Embryonic facial prominence (tissue), 1 donor: ENCODE data around the gene EIF4E2.

Experiments
- DNase-seq: peaks from one replicate; pipeline ENCODE4 v3.0.0-alpha.2; 2016; ENCODE audit errors: extremely low spot score

EIF4E2 gene

DNA sequence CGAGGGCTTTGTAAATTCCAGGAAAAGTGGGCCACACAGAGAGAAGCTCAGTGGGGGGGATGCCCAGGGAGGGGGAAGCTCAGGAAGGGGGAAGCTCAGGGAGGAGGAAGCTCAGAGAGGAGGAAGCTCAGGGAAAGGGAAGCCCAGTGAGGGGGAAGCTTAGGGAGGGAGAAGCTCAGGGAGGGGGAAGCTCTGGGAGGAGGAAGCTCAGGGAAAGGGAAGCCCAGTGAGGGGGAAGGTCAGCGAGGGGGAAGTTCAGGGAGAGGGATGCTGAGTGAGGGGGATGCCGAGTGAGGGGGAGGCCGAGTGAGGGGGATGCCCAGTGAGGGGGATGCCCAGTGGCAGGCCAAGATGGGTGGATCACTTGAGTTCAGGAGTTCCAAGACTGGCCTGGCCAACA, 11.8 kb upstream of the EIF4E2 start:
- DNase-seq, result no peak

DNA sequence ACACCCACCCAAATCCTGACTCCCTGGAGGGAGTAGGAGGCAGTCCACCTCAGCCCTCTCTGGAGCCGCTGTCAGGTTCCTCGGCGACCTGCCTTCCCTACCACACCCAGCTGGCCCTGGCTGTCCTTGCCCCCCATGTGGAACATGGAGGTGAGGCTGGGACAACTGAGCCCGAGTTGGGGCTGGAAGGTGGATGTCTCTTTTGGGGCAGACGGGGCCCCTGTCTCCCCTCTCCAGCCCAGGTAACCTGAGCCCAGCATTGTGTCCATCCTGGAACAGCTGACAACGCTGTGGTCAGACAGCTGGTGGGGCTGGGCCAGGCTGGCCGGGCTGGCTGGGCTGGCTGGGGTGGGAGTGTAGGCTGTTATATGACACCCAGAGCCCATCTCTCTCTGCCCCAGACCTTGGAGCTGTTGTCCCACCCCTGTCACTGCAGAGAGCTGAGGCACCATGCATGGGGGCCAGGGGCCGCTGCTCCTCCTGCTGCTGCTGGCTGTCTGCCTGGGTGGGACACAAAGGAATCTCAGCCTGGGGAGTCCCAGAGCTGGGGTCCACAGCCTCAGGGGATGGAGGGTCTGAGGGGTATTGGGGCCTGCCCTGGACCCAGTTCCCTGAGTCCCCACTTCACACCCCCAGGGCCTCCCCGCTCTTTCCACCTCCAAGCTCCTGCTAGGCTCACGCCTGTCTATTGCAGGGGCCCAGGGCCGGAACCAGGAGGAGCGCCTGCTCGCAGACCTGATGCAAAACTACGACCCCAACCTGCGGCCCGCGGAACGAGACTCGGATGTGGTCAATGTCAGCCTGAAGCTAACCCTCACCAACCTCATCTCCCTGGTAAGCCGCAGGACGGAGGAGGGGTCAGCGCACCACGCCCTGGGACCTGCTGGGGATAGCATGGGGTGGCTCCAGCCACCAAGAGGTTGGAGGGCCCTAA, 10.9 kb upstream of the EIF4E2 start, which contains the start of gene CHRNG:
Gene CHRNG (plus strand): TSS at position 395 of the 934 bp plus-strand sequence. CDS start 56 bp downstream, at position 451.
- DNase-seq, result no peak

DNA sequence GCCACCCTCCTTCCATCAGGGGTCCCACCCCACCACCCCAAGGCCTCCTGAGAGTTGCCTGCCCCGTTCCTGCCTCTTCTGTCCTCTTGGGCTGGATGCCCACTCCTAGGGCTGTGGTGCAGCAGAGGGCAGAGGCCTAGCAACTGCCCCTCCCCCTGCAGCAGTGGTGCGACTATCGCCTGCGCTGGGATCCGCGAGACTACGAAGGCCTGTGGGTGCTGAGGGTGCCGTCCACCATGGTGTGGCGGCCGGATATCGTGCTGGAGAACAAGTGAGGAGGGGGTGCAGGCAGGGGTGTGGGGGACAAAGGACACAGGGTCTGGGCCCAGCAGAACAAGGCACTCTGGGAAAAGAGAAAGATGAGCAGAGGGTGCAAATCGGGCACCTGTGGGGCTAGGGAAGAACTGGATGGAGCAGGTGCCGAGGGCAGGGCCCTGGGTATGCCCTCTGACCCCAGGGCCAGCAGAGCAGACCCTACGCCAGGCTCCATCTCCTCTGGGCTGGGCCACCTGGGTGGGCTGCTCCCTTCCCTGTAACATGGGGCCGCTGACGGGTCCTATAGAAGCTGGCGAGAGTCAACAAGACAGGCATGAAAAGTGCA, 9.9 kb upstream of the EIF4E2 start:
- DNase-seq, result no peak

DNA sequence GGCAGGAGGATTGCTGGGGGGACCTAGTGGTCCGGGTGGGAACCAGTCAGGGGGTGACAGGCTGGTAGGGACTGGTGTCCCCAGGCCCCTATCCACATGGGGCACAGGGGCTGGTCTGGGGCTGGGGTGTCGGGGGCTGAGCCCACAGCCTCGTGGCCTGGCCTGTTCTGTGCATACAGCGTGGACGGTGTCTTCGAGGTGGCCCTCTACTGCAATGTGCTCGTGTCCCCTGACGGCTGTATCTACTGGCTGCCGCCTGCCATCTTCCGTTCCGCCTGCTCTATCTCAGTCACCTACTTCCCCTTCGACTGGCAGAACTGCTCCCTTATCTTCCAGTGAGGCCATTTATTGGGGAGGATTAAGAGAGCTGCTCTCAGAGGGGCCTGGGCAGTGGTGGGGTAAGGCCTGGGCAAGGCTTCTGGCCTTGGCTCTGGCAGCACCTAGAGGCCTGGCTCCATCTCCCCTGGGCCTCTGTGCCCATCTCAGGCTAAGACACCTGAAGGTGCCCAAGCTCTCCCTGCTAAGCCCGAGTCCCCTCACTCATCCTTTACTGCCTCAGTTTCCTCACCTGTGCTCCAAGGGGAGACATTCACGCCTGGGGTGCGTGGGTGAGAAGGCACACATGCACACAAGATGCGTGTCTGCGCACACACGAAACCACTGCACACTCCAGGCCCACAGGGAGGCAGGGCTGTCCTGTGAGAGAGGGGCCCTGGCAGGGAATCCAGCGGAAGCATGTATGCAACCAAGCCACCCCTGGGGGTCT, 9.1 kb upstream of the EIF4E2 start:
- no peak for DNase-seq

DNA sequence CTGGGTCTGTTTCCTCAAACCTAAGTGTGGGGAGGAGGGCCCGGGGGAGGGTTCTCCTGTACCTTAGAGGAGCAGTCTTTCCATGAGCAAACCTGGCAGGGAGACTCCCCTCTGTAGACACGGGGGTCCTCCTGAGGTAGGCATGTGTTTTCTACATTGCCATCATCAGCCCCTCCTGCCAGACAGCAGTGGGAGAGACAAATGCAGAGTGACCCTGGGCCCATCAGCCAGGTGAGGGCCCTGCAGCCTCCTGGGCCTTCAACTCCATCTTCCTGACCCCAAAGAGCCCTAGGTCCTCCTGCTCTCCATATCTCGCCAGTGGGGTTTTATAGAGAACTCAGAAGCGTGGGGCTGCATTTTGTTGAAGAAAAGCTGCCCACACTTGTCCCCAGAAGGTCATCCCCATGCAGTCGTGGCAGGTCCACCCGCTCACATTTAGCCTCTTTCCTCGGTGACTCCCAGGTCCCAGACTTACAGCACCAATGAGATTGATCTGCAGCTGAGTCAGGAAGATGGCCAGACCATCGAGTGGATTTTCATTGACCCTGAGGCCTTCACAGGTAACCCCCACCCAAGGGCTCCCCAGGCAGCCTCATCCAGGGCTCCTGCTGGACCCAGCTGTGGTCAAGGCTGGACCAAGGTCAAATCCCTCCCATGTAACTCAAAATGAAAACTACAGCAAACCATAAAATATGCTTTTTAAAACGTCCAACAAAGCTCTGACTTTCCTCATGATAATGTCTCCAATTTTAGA, 8.4 kb upstream of the EIF4E2 start:
- DNase-seq, result no peak

DNA sequence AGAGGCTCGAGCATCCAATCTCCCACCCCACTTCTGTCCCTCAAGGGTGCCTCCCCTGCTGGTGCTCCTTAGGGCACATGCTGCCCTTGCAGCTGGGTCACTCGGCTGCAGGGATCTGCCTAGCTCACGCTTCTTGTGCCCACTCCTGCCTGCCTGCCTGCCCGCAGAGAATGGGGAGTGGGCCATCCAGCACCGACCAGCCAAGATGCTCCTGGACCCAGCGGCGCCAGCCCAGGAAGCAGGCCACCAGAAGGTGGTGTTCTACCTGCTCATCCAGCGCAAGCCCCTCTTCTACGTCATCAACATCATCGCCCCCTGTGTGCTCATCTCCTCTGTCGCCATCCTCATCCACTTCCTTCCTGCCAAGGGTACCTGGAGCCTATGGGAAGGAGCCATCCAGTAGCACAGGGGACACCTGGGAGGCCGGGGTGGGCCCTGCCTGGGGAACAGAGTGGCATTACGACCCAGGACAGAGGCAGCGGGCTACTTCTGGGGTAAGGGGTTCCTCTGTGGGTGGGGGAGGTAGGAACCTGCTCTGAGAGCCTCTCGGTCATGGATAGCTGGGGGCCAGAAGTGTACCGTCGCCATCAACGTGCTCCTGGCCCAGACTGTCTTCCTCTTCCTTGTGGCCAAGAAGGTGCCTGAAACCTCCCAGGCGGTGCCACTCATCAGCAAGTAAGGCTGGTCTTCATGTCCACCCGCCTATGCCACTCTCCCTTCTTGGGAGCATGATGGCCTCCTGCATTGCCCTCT, 7.6 kb upstream of the EIF4E2 start:
- DNase-seq, result no peak

DNA sequence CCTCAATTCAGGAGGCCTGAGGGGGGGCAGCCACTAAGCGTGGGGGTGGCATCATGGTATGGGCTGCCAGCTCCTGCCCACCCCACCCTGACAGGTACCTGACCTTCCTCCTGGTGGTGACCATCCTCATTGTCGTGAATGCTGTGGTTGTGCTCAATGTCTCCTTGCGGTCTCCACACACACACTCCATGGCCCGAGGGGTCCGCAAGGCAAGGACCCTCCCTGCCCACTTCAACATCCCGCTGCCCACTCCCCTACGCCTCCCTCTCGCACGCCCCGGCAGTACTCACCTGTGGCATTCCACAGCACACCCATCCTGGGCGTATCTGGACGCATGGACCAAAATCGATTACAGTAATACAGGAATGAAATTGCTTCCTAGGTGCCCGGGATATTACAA, 7.0 kb upstream of the EIF4E2 start:
- no peak for DNase-seq

DNA sequence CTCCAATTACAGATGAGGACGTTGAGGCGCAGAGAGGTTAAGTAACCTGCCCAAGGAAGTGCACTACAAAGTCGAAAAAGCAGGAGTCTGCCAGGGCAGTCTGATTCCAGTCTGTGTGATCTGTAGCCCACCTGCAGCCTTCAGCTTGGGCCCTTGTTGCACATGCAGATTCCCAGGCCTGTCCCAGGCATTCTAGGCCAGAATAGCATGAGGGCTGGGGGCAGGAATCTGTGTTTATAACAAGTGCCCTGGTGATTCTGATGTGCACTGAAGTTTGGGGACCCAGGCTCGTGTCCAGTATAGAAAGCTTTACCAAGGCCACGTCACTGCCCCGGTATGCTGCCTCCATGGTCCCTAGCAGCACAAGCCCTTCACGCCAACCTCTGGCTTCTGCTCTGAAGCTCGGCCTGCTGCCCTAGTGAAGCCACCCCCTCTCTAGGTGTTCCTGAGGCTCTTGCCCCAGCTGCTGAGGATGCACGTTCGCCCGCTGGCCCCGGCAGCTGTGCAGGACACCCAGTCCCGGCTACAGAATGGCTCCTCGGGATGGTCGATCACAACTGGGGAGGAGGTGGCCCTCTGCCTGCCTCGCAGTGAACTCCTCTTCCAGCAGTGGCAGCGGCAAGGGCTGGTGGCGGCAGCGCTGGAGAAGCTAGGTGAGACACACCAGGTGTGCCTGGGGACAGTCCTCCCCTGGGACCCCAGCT, 6.4 kb upstream of the EIF4E2 start:
- DNase-seq, result no peak

DNA sequence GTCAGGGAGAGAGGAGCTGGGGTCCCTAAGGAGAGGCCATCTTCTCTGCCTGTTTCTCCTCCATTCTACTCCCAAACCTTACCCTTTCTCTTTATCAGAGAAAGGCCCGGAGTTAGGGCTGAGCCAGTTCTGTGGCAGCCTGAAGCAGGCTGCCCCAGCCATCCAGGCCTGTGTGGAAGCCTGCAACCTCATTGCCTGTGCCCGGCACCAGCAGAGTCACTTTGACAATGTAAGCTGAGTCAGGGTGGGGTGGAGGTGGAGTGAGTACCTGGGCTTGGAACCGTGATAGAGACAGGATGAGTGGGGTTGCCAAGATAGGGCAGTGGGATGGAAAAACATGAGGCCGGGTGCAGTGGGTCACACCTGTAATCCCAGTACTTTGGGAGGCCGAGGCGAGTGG, 5.8 kb upstream of the EIF4E2 start:
- DNase-seq, result no peak

DNA sequence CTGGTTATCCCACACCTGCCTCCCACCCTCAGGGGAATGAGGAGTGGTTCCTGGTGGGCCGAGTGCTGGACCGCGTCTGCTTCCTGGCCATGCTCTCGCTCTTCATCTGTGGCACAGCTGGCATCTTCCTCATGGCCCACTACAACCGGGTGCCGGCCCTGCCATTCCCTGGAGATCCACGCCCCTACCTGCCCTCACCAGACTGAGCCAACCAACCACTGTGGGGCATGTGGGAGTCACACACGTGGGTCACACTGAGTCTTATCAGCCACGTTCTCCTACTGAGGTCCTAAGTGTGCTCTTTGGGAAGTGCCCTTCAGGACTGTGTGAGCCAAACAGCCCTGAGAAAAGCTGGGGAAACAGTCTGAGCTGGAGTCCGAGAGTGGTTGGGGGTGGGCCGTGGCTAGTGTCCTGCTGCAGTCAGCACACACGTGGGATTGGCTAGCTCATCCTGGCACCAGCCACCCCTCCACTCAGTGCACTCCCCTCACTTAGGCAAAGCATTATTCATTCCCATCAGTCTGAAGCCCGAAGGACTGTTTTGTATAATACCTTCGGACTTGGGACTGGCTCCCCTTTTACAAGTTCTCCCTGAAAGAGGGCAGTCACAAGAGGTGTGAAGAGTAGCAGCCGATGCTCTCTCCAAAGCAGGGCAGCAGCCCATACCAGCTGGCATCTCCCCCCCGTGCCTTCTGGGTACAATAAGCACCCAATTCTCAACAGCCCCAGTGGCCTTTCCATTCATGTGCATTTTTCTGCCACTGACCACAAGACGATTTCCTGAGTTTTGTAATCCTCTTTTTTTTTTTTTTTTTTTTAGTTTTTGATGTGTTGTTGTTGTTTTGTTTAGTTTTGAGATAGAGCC, 4.7 kb upstream of the EIF4E2 start:
- DNase-seq, result no peak

DNA sequence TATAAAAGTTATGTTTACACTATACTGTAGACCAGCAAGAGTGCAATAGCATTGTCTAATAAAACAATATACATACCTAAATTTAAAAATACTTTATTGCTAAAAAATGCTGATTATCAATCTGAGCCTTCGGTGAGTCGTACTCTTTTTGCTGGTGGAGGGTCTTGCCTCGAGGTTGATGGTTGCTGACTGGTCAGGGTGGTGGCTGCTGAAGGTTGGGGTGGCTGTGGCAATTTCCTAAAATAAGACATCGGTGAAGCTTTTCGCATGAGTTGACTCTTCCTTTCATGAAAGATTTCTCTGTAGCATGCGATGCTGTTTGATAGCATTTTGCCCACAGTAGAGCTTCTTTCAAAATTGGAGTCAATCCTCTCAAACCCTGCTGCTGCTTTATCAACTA, 2.5 kb upstream of the EIF4E2 start:
- DNase-seq, result no peak

DNA sequence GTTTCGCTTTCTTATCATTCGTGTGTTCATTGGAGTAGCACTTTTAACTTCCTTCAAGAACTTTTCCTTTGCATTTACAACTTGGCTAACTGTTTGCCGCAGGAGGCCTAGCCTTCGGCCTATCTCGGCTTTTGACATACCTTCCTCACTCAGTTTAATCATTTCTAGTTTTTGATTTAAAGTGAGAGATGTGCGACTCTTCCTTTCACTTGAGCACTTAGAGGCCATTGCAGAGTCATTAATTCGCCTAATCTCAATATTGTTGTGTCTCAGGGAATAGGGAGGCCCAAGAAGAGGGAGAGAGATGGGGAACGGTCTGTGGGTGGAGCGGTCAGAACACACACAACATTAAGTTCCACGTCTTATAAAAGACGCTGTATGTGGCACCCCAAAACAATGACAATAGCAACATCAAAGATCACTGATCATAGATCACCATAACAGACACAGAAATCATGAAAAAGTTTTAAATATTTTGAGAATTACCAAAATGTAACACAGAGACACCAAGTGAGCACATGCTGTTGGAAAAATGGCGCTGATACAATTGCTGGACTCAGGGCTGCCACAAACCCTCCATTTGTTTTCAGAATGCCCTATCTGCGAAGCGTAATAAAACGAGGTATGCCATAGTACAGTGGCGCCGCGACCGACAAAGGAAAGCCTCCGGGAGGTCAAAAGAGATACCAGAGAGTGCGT, 685 bp upstream of the EIF4E2 start:
- no peak for DNase-seq

DNA sequence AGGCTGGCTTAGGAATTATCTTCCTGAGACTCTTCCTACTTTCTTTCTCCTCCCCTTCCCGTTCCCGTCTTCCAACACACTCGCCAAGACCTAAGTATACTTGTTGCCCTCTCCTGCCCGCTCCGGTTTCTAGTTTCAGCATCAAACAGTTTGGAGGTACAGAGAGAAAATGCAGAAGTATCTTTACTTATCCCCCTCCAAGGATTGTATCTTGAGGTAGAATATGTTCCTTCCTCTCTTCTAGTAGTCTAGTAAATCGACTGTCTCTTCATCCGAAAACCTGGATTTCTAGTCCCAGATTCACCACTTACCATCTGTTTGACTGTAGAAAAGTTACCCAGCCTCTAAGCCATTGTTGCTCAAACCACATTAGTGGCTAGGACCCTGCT, 755 bp downstream of the EIF4E2 start:
- DNase-seq, result no peak

DNA sequence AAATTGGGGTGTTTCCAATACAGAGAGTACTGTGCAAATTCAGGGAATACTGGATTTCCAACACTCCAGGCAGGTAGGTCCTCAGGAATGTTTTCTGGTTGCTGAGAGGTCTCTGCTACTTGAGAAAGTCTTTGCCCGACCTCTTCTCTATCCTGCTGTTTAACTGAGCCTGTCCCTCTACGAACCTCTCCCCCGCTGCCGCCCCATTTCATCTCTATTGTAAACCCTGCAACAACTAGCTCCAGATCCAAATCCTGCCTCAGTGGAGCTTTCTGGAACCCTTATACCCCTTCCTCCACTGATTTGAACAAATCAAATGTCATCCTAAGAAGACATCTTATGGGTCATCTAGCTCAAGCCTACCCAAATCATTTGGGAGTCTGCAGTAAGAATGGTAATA, 1.3 kb downstream of the EIF4E2 start:
- no peak for DNase-seq

DNA sequence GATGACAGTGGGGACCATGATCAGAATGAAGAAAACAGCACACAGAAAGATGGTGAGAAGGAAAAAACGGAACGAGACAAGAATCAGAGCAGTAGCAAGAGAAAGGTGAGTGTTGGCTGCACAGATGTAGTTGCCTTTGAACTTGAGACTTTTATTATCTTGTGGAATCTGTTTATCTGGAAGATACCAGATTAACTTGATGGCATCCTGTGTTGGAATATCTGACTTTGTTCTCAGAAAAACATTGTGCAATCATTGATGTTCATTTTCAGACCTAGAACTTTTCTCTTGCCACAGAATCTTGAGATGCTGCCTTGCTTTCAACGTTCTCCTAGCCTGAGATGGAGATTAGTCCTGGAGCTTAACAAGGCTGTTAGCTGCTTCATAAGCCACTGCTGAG, 5.9 kb downstream of the EIF4E2 start:
- DNase-seq, result no peak

DNA sequence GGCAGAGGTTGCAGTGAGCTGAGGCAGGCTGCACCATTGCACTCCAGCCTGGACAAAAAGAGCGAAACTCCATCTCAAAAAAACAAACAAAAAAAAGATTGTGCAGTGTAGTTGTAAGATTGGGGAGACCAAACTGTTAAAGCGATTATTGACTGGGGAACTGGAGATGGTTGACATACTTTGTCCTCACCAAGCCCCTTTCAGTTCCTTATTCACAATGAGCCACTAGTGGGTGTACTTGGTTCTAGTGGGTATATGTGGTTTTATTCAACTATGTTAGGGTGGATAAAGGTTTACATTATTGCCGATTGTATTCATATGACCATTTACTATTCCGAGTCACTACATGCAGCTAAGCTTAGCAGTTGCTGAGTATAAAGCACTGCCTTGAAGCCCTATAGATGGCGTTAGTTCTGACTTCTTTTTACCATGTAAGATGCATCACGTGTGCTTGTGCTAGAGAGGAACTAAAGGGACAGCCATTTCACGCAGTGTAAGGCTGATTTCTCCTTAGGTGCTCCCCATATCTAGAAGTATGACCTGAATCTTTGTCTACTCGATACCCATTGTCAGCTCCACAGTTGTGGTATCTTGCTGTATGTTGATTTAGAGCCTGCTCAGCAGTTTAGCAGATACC, 12.1 kb downstream of the EIF4E2 start:
- DNase-seq, result no peak

DNA sequence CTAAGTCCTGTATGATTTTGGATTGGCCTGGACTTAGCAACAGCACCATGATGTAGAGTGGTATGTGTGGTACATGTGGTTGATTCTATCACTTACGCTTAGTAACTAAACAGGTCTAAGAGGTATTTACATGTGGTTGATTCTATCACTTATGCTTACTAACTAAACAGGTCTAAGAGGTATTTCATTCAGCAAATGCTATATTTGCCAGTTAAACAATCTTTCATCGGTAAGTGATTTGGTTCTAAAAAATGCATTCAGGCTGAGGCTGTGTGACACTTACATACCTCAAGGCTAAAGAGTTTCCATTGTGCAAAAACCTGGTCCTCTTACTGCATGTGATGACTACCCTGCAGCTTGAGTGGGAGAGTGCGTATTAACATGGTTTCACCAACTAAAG, 13.1 kb downstream of the EIF4E2 start:
- no peak for DNase-seq

DNA sequence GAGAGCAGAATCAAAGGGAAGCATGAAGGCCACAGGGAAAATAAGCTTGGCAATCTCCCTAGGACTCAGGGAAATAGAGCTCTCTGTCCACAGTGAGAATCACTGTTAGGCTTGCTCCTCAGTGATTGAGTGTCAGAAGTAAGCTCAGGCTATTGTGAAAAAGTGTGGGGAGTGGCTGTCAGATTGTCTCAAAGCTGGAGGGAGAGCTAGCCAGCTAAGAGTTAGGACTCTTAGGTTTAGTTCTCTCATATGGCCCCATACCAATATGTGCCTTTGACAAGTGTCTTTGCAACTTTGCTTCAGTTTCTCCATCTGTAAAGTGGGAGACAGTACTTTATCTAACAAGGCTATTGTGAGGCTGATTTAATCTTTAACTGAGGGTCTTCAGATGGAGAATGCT, 17.2 kb downstream of the EIF4E2 start:
- DNase-seq, result no peak
